A673 (cell line): ENCODE data around the gene CAPN9. TPM values are rescaled to one million over a fixed set of nuclear protein-coding genes. Genes with fewer than 3 reads are reported as not detected.

Experiments used
- BruUV-seq: library from RNA; stranded (reverse); fragments of 400-500 nt; replicated peaks from 2 replicates; lab custom pipeline; 2021; lab: Mats Ljungman, UMichigan
- CTCF ChIA-PET: fragments of 300-600 bp; sonication (Branson Sonifier 250); formaldehyde crosslinking; loops from one replicate; lab custom pipeline; 2022; ENCODE audit warnings: antibody characterized with exemption; lab: Charles Lee
- POLR2A ChIA-PET: fragments of 300-600 bp; sonication (Branson Sonifier 250); formaldehyde crosslinking; loops from one replicate; lab custom pipeline; 2022; ENCODE audit warnings: antibody characterized with exemption; ENCODE audit not compliant: low non-redundant PET; lab: Charles Lee
- DNase-seq: peaks from one replicate; pipeline ENCODE4 v3.0.0-alpha.2; 2015; ENCODE audit warnings: low spot score
- H3K27ac ChIP-seq: fragments of 200-600 bp; sonication (generic); 2 replicates; pipeline ENCODE4 v1.5.1; 2016; ENCODE audit warnings: mixed run types, low read depth, mild to moderate bottlenecking, mixed read lengths, antibody characterized with exemption, low read length; ENCODE audit not compliant: poor library complexity, severe bottlenecking
- H3K27me3 ChIP-seq: fragments of 200-600 bp; sonication (generic); replicated peaks from 2 replicates; pipeline ENCODE4 v1.6.1; 2017; ENCODE audit warnings: mixed run types, low read depth, mild to moderate bottlenecking, mixed read lengths, antibody characterized with exemption, low read length; ENCODE audit not compliant: insufficient read depth, poor library complexity
- H3K36me3 ChIP-seq: fragments of 200-600 bp; sonication (generic); 2 replicates; pipeline ENCODE4 v1.6.1; 2016; ENCODE audit warnings: mixed run types, mild to moderate bottlenecking, mixed read lengths, antibody characterized with exemption, low read length; ENCODE audit not compliant: insufficient read depth, poor library complexity, severe bottlenecking
- H3K4me1 ChIP-seq: fragments of 200-600 bp; sonication (generic); 2 replicates; pipeline ENCODE4 v1.6.1; 2017; ENCODE audit warnings: mixed run types, mild to moderate bottlenecking, mixed read lengths, antibody characterized with exemption, low read length; ENCODE audit not compliant: insufficient read depth, poor library complexity, severe bottlenecking
- H3K4me3 ChIP-seq: fragments of 200-600 bp; sonication (generic); 2 replicates; pipeline ENCODE4 v1.5.1; 2016; ENCODE audit warnings: low read depth, mixed run types, mild to moderate bottlenecking, mixed read lengths, low read length; ENCODE audit not compliant: poor library complexity, severe bottlenecking
- H3K9me3 ChIP-seq: fragments of 200-600 bp; sonication (generic); 2 replicates; pipeline ENCODE4 v1.6.1; 2016; ENCODE audit warnings: mixed run types, low read depth, mild to moderate bottlenecking, mixed read lengths, antibody characterized with exemption, low read length; ENCODE audit not compliant: poor library complexity, severe bottlenecking
- EZH2 ChIP-seq: fragments of 200-600 bp; sonication (generic); IDR thresholded peaks from 2 replicates; pipeline ENCODE4 v1.6.1; 2017; ENCODE audit warnings: borderline replicate concordance, low read depth, mild to moderate bottlenecking, mixed read lengths, antibody characterized with exemption, low read length; ENCODE audit not compliant: poor library complexity, severe bottlenecking
- intact Hi-C: fragments of 100-400 bp; cut with micrococcal nuclease; formaldehyde crosslinking; loops from one replicate; pipeline ENCODE4 v1.10.0; 2022; ENCODE audit not compliant: unreplicated experiment
- total RNA-seq: library from RNA; stranded (reverse); gene quantifications from 2 replicates; pipeline ENCODE4 v1.2.3, GENCODE V29; 2021
- TF ChIP-seq, protein P1 (sequence below): fragments of 300-800, 200-600 bp; sonication (generic); conservative IDR thresholded peaks from 2 replicates; pipeline ENCODE4 v1.5.1; 2017; ENCODE audit warnings: low read depth, mild to moderate bottlenecking, antibody characterized with exemption, low read length, moderate library complexity, mixed read lengths

Gene CAPN9
- total RNA-seq, 1 experiment from 2014 or later, result not detected

DNA sequence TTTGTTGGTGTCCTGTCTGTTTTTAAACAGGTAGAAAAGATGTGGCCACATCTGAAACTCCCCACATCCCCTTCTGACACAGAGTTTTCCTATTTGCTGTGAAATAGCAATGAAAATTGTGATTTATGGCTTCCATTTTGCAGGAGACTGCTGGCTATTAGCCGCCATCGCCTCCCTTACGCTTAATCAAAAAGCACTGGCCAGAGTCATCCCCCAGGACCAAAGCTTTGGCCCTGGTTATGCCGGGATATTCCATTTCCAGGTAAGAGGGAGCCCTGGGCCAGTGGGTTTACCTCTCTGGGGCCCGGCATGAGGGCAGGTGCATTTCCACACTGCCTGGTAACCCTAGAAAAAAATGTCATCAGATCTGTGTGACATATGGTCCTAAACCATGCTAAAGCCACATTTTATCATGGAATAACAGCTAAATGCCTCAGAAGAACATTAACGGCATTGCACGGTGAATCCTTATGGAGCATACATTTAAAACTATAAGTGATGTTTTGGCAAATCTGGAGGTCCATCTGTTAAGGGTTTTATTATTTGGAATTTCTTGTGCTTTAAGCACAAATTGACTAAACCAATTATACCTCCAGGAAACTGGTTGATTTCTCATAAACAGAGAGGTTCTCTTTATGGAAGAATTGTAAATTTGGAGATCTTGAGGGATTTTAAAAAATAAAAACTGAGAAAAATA is 12.3 kb downstream of the CAPN9 start:
- ChIA-PET CTCF (no interaction called here), POLR2A (interaction anchor here (0.6 kb wide), 1 partner anchor 199 kb away, joined by 3 read pairs; no protein-coding TSS in a partner anchor)

DNA sequence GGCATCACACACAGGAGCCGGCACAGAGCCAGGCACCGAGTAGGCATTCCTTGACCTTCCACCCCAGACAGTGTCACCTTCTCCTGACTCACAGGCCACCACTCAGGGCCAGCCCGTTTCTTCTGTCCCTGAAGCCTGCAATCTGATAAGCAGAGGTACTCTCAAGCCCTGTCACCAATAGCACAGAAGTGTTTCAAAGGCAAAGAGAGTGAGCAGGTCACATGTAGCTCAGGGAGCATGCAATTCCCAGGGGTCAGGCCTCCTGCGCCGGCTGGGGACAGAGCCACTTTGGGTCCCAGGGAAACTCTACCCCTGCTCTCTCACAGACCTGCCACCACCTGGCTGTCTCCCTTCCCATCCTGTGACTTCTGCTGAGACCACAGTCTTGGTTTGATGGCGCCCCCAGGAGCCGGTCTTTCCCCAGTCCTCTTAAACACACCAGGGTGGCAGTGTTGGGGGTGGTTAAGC is 13.2 kb downstream of the CAPN9 start:
- H3K27me3 ChIP-seq, result no peaks in the 10 kb centered on the region
- H3K9me3 ChIP-seq, result no peaks in the 10 kb centered on the region
- intact Hi-C loops, result no loop called here
- ChIA-PET POLR2A (no interaction called here), CTCF (no interaction called here)
- BruUV-seq, result no TSS peak
- H3K4me3 ChIP-seq, result no peak overlapping the region
- no peak for DNase-seq
- H3K4me1 ChIP-seq, result no peaks in the 10 kb centered on the region
- H3K36me3 ChIP-seq, result no peaks in the 10 kb centered on the region
- H3K27ac ChIP-seq, result no peak overlapping the region
- no peak for TF ChIP-seq EZH2
- TF ChIP-seq, protein P1, sequence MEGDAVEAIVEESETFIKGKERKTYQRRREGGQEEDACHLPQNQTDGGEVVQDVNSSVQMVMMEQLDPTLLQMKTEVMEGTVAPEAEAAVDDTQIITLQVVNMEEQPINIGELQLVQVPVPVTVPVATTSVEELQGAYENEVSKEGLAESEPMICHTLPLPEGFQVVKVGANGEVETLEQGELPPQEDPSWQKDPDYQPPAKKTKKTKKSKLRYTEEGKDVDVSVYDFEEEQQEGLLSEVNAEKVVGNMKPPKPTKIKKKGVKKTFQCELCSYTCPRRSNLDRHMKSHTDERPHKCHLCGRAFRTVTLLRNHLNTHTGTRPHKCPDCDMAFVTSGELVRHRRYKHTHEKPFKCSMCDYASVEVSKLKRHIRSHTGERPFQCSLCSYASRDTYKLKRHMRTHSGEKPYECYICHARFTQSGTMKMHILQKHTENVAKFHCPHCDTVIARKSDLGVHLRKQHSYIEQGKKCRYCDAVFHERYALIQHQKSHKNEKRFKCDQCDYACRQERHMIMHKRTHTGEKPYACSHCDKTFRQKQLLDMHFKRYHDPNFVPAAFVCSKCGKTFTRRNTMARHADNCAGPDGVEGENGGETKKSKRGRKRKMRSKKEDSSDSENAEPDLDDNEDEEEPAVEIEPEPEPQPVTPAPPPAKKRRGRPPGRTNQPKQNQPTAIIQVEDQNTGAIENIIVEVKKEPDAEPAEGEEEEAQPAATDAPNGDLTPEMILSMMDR, result no peak

More for the DNA sequence above, 12.3 kb downstream of the CAPN9 start:
- Histone ChIP-seq H3K27ac (no peak overlapping the region), H3K4me3 (no peak overlapping the region), H3K36me3 (no peaks in the 10 kb centered on the region), H3K27me3 (no peaks in the 10 kb centered on the region), H3K4me1 (no peaks in the 10 kb centered on the region), H3K9me3 (no peaks in the 10 kb centered on the region)
- intact Hi-C loops, result no loop called here
- TF ChIP-seq, protein P1, result no peak
- no peak for TF ChIP-seq EZH2
- no peak for DNase-seq
- BruUV-seq, result no TSS peak

DNA sequence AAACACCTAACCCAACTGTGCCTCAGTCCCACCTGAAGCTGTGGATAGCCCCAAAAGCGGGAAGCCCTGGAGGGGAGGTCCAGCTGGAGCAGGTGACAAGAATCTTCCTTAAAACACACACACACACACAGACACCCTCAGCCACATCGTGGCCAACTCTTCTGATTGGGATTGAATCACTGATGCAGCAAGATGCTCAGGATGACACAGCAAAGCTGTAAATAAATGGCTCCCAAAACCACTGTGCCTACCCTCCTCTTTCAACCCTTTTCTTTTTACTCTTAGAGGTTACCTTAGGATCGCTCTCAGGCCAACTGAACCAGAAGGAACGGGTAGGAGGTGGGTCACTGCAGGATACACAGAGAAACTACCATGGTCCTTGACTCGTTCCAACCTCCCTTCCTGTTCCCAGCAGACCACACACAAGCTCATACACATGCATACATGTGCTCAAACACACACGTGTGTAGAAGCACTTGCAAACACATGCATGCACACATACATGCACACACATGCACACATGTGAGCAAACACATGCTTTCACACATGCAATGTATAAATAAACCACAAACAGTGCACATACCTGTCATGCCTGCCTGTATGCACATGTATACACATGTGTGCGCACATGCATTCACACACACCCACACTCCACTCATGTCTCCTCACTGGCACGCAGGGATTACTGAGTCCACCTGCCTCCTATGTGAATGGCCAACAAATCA is 14.4 kb downstream of the CAPN9 start:
- H3K27ac ChIP-seq, result no peak overlapping the region
- intact Hi-C loops, result no loop called here
- TF ChIP-seq EZH2, result no peak
- TF ChIP-seq, protein P1, result no peak
- ChIA-PET CTCF (no interaction called here), POLR2A (no interaction called here)
- H3K4me1 ChIP-seq, result no peaks in the 10 kb centered on the region
- no peaks in the 10 kb centered on the region for H3K36me3 ChIP-seq
- DNase-seq, result no peak
- BruUV-seq, result no TSS peak
- no peak overlapping the region for H3K4me3 ChIP-seq
- no peaks in the 10 kb centered on the region for H3K27me3 ChIP-seq
- H3K9me3 ChIP-seq, result no peaks in the 10 kb centered on the region
